Measurements from ENCODE around the gene SCLY. TPM values are rescaled to one million over a fixed set of nuclear protein-coding genes. Genes with fewer than 3 reads are reported as not detected.

The SCLY gene
- total RNA-seq, 6 experiments from 2014 or later = 24.4 to 54.2 (median 35.9) TPM

- peak in 1 of 4 donors; percentile 27 for ATAC-seq
- H3K4me1 ChIP-seq = peaks cover 0 to 42% (median 17%) of the 10 kb centered on the region in 4 donors
- H3K9me3 ChIP-seq = no peaks in the 10 kb centered on the region
- TF ChIP-seq POLR2A (IDR thresholded peaks at IDR 0.05) (no peak), CTCF (IDR thresholded peaks at IDR 0.05) (no peak)
- H3K27me3 ChIP-seq = no peaks in the 10 kb centered on the region
- peak overlapping the region in 1 of 3 donors; percentile 79 for H3K27ac ChIP-seq
- no peak for DNase-seq
- 100% methylated on average over 5 of the region's 13 CpGs for WGBS (ENCODE audit: insufficient coverage, low coverage, low lambda C conversion rate, missing lambda C conversion rate)
- intact Hi-C loops (cut with DNase I) = no loop called here
- peak overlapping the region in 1 of 3 donors; percentile 18 for H3K4me3 ChIP-seq
- peaks cover 0 to 38% (median 12%) of the 10 kb centered on the region in 4 donors for H3K36me3 ChIP-seq
These were observed 20.3 kb downstream of the SCLY start for GRCh38 chr2:238081150-238081549.

- H3K36me3 ChIP-seq = peaks cover 0 to 38% (median 14%) of the 10 kb centered on the region in 4 donors
- no peaks in the 10 kb centered on the region for H3K9me3 ChIP-seq
- 74% methylated on average over 7 of the region's 16 CpGs for WGBS (ENCODE audit: insufficient coverage, low coverage, low lambda C conversion rate, missing lambda C conversion rate)
- DNase-seq (peak in 2 of 3 donors; percentile 68 to 85), ATAC-seq (peak in 3 of 4 donors; percentile 37 to 65 (median 59))
- no peak for TF ChIP-seq POLR2A (IDR thresholded peaks at IDR 0.05)
- no peak for TF ChIP-seq CTCF (IDR thresholded peaks at IDR 0.05)
- H3K4me3 ChIP-seq = peak overlapping the region in 1 of 3 donors; percentile 18
- H3K27me3 ChIP-seq = no peaks in the 10 kb centered on the region
- H3K27ac ChIP-seq = peak overlapping the region in 1 of 3 donors; percentile 79
- H3K4me1 ChIP-seq = peaks cover 0 to 42% (median 17%) of the 10 kb centered on the region in 4 donors
- intact Hi-C loops (cut with DNase I) = no loop called here
These were observed 20.8 kb downstream of the SCLY start for GRCh38 chr2:238081561-238081960.

GRCh38 chr2:238082151-238082550, 21.4 kb downstream of the SCLY start:
- H3K4me3 ChIP-seq = peak overlapping the region in 1 of 3 donors; percentile 3
- intact Hi-C loops (cut with DNase I) = no loop called here

GRCh38 chr2:238082827-238083226, 22.0 kb downstream of the SCLY start:
- H3K27ac ChIP-seq = no peak overlapping the region
- H3K27me3 ChIP-seq = no peaks in the 10 kb centered on the region
- no peak overlapping the region for H3K4me3 ChIP-seq
- H3K36me3 ChIP-seq = peaks cover 0 to 38% (median 14%) of the 10 kb centered on the region in 4 donors
- intact Hi-C loops (cut with DNase I) = no loop called here
- no peak for DNase-seq
- TF ChIP-seq POLR2A (IDR thresholded peaks at IDR 0.05) (no peak), CTCF (IDR thresholded peaks at IDR 0.05) (no peak)
- 100% methylated on average over 4 of the region's 7 CpGs for WGBS (ENCODE audit: insufficient coverage, low coverage, low lambda C conversion rate, missing lambda C conversion rate)
- H3K4me1 ChIP-seq = peaks cover 0 to 36% (median 11%) of the 10 kb centered on the region in 4 donors
- no peak for ATAC-seq
- no peaks in the 10 kb centered on the region for H3K9me3 ChIP-seq

More at GRCh38 chr2:238082151-238082550, 21.4 kb downstream of the SCLY start:
- TF ChIP-seq CTCF (IDR thresholded peaks at IDR 0.05) = no peak
- TF ChIP-seq POLR2A (IDR thresholded peaks at IDR 0.05) = no peak
- Histone ChIP-seq H3K27ac (peak overlapping the region in 1 of 3 donors; percentile 79), H3K9me3 (no peaks in the 10 kb centered on the region), H3K27me3 (no peaks in the 10 kb centered on the region), H3K36me3 (peaks cover 0 to 38% (median 14%) of the 10 kb centered on the region in 4 donors), H3K4me1 (peaks cover 0 to 42% (median 14%) of the 10 kb centered on the region in 4 donors)
- no peak for ATAC-seq
- 81% methylated on average over 5 of the region's 17 CpGs for WGBS (ENCODE audit: insufficient coverage, low coverage, low lambda C conversion rate, missing lambda C conversion rate)
- no peak for DNase-seq
